ENCODE data around the gene NPBWR2.

The NPBWR2 gene

DNA sequence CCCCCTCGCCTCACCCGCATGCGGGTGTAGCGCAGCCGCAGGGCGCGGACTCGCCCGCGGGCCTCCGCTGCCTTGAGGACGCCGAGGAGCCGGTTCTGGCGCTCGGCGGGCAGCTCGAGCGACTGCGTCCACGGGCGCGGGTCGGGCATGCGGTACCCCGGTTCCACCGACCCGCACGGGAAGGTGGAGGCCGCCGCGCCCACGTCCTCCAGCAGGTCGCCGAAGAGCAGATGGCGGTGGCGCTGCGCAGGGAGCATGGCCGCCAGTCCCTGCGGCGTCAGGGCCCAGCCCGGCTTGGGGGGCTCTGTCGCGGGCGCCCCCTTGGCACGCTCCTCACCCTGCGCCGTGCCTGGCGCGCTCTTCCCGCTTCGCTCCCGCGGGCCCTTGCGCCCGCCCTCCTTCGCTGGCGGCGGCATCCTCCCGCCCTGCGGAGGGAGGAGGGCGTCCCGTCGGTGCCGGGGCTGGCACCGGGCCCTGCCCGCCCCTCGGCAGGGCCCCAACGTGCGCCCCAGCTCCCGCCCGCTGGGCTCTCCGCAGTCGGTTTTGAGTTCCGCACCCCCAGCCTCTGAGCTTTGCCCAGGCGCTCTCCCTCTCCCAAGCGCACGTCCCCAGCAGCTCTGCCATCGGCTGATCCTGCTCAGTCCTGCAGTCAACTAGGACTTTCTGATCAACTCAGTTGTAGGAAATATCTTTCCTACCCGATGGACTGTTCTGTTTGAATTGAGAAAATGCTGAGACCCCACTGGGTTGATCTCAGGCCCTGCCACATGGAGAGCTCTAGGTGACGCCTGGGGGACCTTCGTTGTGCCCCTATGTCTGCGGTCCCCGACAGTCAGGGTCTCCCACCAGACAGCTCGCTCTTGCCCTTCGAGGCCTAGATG, 23.3 kb downstream of the NPBWR2 start, which contains the start of gene LKAAEAR1:
Gene LKAAEAR1, minus strand, starts transcription at position 595 of the 881 bp plus-strand sequence. Its CDS starts 179 bp downstream, at position 416.
- DNase-seq = no peak

DNA sequence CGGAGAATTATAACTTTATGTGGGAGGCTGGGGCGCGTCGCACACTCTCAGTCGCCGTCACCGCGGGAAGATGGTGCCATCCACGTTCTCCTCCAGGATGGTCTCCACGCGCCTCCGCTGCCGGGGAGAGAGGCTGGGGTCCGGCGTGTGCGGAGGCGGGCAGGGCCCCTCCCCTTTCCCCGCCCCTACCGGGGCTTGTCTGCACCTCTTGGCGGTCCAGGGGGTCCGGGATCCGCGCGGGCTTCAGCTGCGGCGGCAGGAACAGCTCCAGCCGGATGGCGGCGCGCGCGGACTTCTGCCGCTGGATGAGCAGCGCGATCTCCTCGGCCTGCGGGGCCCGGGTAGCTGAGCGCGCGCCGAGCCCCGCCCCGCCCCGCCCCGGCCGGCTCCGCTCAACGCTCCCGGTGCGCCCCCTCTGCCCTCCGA, 24.0 kb downstream of the NPBWR2 start:
- DNase-seq = peak; percentile 71

DNA sequence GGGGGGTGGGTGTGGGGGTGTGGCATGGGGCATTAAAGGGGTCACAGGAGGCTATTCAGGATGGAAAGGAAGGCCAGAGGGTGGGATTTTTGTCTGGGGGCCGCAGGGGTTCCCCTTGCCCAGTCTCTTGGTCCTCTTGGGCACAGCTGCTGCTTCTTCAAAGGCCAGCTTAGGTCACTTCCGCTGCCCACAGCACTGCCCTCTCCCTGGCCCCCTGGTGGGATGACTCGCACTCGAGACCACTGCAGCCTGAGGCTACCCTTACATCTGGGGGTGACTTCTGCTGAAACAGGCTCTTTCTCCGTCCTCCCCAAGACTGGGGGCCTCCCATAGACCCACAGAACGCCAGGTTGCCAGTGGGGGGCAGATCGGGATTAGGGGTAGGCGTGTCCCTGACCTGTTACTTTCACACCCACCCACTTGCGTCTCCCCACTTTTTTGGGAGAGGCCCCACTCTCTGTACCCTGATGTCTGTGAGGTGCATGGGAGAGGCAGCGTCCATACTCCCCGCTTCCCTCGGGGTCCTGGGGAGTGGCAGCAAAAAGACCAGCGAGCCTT, 24.5 kb downstream of the NPBWR2 start:
- no peak for DNase-seq

DNA sequence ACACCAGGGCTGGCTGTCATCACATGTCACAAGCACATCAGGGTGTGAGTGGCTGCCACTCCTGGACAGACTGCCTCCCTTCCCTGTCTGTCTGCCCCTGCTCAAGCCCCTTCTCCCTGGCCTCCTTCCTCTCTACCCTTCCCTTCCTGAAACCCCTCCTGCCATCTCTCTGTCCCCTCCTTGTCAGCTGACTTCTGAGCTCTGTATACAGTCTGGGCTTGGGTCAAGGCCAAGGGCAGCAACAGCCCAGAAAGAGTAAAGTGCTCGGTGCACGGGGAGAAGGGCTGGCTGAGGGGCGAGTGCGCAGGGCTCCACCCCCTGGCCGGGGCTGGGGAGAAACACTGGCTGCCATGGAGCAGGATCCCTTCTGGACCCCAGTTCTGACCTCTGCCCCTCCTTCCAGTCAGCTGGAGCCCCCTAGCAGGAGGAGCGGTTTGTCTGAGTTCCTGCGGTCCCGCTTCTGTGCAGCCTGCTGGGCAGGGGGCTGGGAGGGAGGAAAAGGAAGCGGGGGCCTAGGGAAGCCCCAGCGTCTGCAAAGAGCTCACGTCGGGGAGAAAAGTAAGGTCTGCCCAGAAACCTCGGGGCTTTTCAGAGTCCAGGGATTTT, 25.1 kb downstream of the NPBWR2 start:
- no peak for DNase-seq

DNA sequence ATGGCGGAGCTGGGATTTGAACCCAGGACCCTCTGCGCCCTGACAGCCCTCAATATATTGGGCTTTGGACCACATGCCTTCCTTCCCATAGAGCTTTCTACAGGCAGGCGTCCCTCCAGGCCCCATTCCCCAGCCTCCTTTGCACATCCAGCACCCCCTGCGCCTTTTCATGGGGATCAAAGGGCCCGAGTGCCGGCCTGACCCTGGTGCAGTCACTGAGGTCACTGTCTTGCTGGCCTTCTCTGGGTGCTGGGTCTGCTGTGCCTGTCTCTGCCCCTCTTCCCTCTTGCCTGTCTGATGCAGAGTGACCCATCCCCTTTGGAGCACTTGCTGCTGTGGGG, 25.8 kb downstream of the NPBWR2 start:
- no peak for DNase-seq

DNA sequence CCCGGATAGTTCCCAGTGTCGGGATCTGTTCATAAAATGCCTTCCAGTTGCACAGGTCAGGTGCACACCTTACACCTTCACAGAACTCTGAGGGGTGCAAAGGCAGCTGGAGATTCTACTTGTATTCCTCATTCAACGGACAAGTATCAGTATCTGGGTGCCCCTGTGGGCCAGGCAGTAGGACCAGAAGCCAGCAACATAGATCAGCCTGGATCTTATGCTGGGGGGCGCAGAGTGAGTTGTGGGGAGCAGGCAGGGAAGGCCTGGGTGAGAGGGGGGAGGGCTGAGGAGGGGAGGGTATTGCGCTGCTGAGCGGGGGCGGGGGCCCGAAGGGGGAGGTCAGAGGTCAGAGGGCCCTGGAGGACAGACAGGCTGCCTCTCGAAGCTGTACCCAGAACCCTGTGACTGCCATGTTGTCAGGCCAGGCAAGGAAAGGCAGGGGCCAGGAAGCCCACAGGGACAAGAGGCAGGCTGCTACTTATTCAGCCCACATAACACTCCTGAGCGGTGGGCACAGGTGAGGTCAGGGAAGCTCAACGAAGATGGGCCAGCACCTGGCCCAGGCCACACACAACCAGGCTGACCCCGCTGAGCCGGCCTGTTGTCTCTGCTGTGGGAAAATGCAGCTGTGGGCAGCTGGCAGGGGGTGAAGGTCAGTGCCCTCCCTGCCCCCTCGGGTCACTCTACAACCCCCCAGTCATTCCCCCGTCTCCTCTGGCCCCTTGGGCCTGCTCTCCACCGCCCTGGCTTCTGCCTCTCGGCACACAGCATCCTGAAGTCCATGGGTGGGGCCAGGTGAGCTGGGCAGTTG, 26.3 kb downstream of the NPBWR2 start:
- DNase-seq = no peak

DNA sequence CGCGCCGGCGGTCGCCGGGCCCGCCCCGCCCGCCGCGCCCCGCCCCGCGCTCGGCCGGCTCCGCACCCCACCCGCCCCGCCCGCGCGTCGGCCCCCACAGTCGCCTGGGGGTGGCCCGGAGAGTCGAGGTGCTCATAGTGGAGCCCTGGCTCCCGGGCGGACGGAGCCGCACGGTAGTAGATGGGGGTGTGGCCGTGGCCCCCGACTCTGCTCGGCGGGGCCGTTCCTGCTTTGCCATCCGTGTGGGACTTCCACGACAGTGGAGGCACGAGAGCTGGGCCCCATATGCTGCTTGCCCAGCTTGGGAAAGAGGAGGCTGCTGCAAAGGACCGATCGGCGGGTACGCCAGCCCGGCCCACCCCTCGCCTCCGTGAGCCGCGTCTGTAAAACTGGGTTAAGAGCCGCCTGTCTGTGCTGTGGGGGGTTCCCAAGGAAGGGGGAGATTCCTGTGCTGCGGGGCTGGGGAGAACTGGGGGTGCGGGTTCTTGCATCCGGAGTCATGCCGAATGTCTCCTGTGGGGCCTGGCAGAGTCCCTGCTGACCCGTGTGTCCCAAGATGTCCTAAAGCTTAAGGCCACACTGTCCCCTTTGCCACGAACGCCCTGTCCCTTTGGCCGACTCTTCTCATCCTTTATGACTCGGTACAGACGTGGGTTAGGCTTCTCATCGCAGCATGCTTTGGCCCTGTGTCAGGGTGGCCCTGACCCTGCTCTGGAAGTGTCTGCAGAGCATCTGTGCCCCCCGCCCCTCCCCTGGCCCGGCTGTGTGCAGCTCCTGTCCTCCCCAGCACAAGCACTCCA, 27.2 kb downstream of the NPBWR2 start, which contains the start of gene OPRL1:
Gene OPRL1, plus strand, starts transcription at position 70 of the 800 bp plus-strand sequence. CDS start 12,639 bp downstream, outside the sequence.
- no peak for DNase-seq

DNA sequence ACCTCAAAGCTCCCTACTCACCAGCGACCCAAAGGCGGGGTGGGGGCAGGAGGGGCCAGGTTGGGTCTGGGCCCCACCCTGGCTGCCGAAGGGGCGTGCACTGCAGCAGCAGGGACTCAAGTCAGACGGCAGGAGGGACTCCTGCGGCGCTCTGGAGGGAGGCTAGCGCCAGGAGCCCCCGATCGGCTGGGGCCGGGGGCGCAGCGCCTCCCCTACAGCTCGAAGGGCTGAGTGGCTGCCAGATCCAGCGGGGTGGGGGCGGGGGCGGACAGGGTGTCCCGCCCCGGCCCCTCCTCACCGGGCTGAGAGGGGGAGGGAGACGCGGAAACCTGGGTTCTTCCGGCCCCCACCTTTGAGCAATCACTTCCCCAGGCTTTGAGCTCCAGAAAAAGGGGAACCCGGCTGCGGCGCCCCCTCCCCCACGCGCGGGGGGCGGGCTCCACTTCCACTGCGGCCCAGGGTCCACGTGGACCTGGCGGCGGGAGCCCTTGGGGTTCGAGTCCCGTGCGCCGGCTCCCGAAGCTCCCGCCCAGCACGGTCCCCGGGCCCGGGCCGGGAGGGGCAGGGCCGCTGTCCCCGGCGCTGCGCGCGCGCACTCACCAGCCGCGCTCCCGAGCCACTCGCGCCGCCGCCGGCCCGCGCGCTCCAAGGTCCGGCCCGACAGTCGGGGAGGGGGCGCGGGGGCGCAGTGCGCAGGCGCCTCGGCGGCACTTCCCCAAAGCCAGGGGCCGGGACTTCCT, 27.9 kb downstream of the NPBWR2 start, which contains the start of gene RGS19:
Gene RGS19, minus strand, starts transcription at position 246 of the 740 bp plus-strand sequence. CDS start 2,632 bp downstream, outside the sequence.
- DNase-seq = peak; percentile 47

DNA sequence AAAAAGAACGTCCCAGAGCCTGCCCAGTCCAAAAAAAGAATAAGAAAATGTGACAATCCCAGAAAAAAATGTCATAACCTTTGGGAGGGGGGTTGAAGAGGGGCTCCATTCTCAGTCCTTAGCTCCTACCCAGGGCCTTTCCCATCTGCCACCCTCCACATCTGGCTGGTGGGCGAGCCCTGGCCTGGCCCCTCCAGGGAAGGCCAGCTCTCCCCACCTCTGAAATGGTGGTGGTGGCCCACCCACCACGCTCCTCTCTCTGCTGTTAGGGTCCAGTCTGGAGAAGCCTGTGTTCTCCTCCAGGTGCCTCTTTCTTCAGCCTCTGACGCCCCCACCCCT, 28.5 kb downstream of the NPBWR2 start:
- DNase-seq = no peak

DNA sequence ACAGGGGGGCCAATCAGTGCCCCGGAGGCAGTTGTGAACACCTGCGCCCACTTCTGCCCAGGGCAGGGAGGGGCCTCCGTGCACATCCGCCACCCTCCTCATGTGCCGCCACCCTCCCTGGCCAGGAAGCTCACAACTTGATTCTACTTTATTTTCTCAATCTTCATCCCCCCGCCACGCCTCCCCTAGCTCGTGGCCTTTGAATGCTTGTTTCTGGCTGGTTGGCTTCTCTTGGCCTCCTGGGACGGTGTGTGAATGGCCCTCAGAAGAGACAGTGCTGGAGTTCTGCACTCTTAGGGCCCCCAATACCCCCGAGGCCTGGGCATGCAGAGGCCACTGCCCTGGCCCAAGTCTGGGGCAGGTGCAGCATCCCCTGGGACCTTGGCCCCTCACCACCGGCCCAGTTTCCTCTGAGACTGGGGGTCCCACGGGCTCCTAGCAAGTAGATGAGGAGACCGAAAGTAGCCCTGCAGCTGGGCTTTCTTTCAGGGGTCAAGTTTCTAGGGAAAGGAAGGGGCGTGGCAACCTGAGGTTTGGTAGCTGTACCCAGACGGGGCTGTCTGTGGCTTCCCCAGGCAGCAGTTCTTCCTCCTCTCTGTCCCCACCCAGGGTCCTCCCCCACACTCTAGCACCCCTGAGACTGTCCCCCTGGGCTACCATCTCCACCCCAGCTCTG, 29.4 kb downstream of the NPBWR2 start:
- peak; percentile 53 for DNase-seq

DNA sequence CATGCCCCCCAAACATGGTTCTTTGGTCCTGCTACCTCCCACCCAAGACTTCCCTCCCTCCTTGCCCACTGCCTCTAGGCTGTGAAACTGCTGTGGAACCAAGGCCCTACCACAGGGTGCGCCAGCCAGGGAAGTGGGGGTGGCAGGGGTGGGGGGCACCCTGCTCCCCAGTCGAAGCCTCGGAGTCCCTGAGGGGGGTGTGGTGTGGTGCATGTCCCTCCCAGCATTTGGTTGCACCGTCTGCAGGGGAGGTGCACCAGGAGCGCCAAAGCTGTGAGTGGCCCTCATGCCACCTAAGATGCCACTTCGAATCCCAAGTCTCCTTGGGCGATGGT, 29.9 kb downstream of the NPBWR2 start:
- no peak for DNase-seq

DNA sequence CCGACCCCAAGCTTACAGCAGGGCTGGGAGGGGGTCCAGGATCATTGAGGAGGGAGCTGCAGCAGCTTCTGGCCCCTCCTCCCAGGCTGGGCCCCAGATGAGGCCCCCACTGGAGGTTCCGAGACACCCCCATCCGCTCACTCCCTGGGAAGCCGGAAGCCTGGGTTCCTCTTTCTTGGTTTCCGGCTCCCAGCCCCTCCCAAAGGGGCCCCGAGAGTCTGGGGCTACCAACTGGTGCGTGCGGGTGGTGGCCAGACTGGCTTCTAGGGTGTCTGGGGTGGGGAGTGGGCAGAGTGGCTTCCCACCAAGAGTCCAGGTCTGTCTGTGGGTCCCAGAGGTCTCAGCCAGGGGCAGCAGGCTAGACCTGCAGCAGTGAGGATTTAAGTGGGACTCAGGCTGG, 30.3 kb downstream of the NPBWR2 start:
- DNase-seq = no peak

DNA sequence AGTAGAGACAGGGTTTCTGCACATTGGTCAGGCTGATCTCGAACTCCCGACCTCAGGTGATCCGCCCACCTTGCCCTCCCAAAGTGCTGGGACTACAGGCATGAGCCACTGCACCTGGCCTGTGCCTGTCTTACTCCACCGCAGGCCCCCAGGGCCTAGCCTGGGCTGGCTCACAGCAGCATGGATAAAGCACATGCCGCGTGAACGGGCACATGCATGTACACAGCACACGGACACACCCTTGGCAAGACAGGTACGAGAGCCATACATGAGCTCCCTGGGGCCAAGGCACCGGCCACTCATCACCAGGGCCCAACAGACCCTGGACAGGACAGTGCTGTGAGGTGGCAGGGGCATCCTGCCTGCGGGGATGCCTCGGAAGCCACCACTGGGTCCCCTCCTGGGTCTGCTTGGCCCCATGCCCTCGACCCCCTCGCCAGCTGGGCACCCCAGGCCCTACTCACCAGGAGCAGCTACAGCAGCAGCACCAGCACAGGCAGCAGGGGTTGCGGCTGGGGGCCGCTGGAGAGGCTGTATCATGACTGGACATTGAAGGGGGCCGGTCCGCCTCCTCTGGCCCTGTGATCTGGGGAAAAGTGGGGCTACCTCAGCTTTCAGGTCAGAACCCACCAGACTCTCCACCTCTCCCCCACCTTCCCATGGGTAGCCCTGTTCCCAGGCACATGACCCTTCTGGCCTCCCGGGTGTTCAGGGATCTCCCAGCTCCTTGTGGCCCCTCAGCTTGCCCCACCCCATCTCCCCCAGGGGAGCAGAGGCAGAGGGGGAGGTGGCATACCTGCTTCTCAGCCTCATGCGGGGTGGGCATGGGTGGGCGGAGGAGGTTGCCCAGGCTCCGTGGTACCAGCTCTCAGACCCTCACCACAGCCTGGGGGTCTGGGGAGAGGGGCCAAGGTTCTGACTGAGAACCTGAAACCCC, 31.0 kb downstream of the NPBWR2 start:
- no peak for DNase-seq

DNA sequence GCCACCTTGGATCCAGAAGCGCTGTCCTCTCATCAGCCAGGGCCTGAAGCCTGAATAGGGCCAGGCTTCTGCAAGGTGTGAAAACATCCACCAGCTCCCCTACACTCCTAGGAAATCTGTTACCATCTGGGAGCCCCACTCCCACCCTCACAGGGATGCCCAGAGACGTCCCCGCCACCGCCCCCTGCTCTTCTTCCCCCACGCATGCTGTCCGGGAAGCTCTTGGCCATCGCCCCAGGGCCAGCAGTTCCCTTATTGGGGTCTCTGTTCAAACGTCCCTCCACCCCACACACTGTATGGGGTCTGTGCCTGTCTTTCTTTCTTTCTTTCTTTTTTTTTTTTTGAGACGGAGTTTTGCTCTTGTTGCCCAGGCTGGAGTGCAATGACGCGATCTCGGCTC, 31.8 kb downstream of the NPBWR2 start:
- DNase-seq = no peak

DNA sequence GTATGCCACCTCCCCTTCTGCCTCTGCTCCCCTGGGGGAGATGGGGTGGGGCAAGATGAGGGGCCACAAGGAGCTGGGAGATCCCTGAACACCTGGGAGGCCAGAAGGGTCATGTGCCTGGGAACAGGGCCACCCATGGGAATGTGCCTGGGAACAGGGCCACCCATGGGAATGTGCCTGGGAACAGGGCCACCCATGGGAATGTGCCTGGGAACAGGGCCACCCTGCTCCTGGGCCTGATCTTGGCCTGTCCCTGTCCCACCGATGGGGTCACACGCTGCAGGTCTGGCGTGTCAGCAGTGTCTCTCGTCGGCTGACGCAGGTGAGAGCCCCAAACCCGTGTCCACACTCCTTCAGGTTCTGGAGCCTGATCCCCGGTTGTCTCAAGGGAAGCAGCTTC, 32.4 kb downstream of the NPBWR2 start:
- DNase-seq = no peak

DNA sequence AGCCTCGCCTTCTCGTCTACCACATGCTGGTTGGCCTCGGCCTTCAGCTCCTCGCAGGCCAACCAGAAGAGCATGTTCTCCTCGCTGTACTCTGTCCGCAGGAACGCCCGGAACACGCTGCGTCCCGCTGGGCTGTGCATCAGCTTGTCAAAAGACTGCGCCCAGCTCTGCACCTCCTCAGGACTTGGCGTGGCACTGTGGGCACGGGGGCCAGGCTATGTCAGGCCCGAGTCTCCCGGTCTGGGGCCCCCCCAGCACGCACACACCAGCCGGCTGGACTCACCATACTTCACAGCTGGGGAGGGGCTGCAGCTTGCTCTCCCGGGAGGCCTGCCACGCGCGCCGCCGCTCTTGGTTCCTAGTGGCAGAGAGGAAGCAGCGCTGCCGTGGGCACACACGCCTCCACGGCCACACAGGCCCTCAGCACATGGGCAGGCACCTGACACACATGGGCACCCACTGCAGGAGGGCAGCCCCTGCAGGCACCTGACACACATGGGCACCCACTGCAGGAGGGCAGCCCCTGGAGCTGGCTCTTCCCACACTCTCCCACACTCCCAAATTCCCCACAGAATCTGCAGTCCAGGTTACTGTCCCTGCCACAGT, 33.1 kb downstream of the NPBWR2 start:
- no peak for DNase-seq

DNA sequence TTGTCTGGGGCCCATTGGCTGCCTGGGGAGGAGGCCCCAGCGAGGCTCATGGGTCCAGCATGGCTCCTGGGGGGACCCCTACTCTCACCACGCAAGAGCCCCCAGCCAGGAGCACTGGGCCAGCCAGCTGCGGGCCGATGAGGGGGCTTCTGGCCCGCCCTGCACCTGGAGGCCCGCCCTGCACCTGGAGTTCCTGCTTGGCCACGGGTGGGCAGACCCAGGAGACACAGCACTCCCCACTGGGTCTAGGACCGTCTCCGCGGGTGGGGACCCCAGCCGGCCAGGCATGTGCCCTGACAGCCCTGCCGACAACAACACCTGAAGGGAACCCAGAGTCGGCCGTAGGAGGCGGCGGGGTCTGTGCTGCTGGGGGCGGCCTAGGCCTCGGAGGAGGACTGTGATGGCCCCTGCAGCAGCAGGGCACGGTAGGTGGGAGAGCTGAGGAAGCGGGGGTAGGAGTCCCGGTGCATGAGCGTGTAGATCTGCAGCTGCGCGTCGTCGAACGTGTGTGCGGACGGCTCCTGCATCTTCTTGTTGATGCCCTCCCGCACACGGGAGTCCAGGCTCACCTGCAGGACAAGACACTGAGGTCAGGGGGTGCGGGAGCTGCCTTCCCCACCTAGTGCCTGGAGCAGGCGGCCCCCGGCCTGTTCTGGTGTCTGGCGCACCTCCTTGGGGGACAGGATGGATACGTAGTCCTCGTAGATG, 33.7 kb downstream of the NPBWR2 start:
- DNase-seq = no peak

DNA sequence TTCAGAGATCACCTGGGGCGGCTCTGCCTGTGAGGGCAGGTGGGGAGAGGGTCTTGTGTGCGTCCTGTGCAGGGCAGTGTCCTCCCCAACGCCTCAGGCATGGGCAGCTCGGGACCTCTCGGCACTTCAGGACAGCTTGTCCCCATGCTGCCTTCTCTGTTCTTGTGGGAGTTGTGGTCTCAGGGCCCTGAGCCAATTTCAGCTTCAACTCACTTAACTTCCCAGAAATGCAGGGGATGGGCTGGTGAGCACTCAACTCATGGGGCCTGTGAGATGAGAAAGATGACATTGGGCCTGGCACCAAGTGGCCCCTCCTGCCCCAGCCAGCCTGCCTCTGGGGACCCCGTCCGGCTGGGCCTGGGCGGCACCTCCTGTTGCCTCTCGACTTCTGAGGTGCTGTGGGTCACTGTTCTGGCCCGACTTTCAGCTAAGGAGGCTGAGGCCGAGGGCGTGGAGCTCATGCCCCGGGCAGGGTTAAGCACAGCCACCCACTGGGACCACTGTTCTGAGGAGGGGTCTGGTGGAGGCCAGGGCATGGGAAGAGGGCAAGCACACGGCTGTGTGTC, 34.8 kb downstream of the NPBWR2 start:
- DNase-seq = no peak

All from stimulated activated CD4-positive, alpha-beta T cell treated with anti-CD3 and anti-CD28 coated beads, Interleukin-1b, Interleukin-23, amount 100 ng/mL, for 48 hours (primary cell).